Breast epithelium (tissue), 4 donors: ENCODE results near the gene MESD. TPM values are rescaled to one million over a fixed set of nuclear protein-coding genes. Genes with fewer than 3 reads are reported as not detected.

Experiments used
- DNase-seq, 2 donors: peaks; one replicate each; pipeline ENCODE4 v3.0.0-alpha.2; 2019; ENCODE audit warnings: low spot score in 2 of 2
- H3K27ac ChIP-seq, 2 donors: fragments of 200-600 bp; sonication (generic) in 1 of 2; one replicate each; pipeline ENCODE4 v1.5.1; 2016 to 2019; ENCODE audit warnings: mild to moderate bottlenecking in 1 of 2
- H3K27me3 ChIP-seq, 2 donors: fragments of 200-600 bp; sonication (generic) in 1 of 2; one replicate each; pipeline versions ENCODE4 v1.5.1 to v1.6.0; 2017 to 2019; ENCODE audit warnings: control low read depth in 1 of 2, mild to moderate bottlenecking in 1 of 2
- H3K36me3 ChIP-seq: fragments of 200-600 bp; one replicate; pipeline ENCODE4 v1.5.1; 2019
- H3K4me1 ChIP-seq, 2 donors: fragments of 200-600 bp; sonication (generic); one replicate each; pipeline ENCODE4 v1.5.1; 2016 to 2019; ENCODE audit warnings: control low read depth in 1 of 2
- H3K4me3 ChIP-seq, 3 donors: fragments of 200-600 bp; sonication (generic); 1 replicate in 2 of 3; 2 replicates in 1 of 3; pipeline ENCODE4 v1.5.1; 2016 to 2019; ENCODE audit warnings: mild to moderate bottlenecking in 3 of 3, moderate library complexity in 2 of 3
- H3K9me3 ChIP-seq, 2 donors: fragments of 200-600 bp; sonication (generic) in 1 of 2; one replicate each; pipeline ENCODE4 v1.5.1; 2016 to 2019; ENCODE audit warnings: control low read depth in 1 of 2
- POLR2A ChIP-seq: fragments of 450-650 bp; IDR thresholded peaks from one replicate; pipeline ENCODE4 v1.6.1; 2016; ENCODE audit warnings: antibody characterized with exemption, mild to moderate bottlenecking, moderate library complexity
- POLR2AphosphoS5 ChIP-seq, 3 donors: sonication (generic); formaldehyde crosslinking; IDR thresholded peaks; one replicate each; pipeline ENCODE4 v1.6.1; 2017; ENCODE audit warnings: antibody characterized with exemption in 3 of 3
- intact Hi-C: fragments of 100-400 bp; cut with DNase I; formaldehyde crosslinking; loops from one replicate; pipeline ENCODE4 v1.15.1; 2023; ENCODE audit warnings: low total_unique reads
- total RNA-seq, 3 donors: library from RNA; depleted of rRNA; stranded (reverse); fragments of >200 nt; gene quantifications; one replicate each; pipeline ENCODE4 v1.1.0, GENCODE V29; 2016
- TF ChIP-seq, protein P1 (sequence below), 3 donors: fragments of 450-650 bp; IDR thresholded peaks; one replicate each; pipeline ENCODE4 v1.5.1; 2016 to 2017; ENCODE audit warnings: antibody characterized with exemption in 3 of 3, mild to moderate bottlenecking in 3 of 3, moderate library complexity in 3 of 3

The MESD gene
- total RNA-seq, 3 donors from 2014 or later: 17.1 to 32.9 (median 27.2) TPM

DNA sequence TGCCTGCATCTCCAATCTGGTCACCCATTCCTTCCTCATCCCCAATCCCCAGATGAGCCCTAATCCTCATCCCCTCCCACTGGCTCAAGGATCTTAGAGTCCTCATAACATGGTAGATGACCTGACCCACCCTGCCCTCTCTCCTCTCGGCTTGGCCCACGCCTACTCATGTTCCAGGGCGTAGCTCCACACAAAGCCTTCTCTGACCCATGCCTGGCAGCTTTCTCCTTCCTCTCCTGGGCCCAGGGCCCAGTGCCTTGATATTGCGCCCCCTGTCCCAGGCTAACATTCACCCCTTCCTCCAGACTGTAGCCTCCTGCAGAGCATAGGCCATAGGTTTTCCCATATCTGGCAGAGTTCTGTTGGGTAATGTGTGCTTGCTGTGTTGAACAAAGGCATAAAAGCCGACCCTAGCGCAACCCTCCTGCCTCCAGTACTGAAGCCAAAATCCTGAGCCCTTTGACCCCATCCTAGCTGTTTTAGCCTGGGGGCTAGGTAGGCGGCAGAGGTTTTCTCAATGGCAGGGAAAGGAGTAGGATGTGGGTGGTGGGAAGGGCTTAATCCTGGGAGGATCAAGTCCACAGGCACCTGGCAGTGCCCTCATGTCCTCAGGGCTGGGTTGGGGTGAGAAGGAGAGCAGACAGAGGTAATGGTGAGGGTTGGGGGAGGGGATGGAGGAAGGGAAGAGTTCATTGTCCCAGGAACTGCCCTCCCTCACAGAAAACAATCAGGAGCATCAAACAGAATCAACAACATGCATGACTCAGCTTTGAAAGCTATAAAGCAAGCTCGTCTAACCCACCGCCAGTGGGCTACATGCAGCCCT lies 35.5 kb downstream of the MESD start:
- intact Hi-C loops: no loop called here
- Histone ChIP-seq H3K27ac (no peak overlapping the region), H3K4me1 (no peaks in the 10 kb centered on the region), H3K27me3 (no peaks in the 10 kb centered on the region), H3K36me3 (no peaks in the 10 kb centered on the region), H3K4me3 (no peak overlapping the region), H3K9me3 (no peaks in the 10 kb centered on the region)
- TF ChIP-seq POLR2A (no peak), POLR2AphosphoS5 (IDR thresholded peaks at IDR 0.05) (no peak)
- TF ChIP-seq, protein P1, sequence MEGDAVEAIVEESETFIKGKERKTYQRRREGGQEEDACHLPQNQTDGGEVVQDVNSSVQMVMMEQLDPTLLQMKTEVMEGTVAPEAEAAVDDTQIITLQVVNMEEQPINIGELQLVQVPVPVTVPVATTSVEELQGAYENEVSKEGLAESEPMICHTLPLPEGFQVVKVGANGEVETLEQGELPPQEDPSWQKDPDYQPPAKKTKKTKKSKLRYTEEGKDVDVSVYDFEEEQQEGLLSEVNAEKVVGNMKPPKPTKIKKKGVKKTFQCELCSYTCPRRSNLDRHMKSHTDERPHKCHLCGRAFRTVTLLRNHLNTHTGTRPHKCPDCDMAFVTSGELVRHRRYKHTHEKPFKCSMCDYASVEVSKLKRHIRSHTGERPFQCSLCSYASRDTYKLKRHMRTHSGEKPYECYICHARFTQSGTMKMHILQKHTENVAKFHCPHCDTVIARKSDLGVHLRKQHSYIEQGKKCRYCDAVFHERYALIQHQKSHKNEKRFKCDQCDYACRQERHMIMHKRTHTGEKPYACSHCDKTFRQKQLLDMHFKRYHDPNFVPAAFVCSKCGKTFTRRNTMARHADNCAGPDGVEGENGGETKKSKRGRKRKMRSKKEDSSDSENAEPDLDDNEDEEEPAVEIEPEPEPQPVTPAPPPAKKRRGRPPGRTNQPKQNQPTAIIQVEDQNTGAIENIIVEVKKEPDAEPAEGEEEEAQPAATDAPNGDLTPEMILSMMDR (IDR thresholded peaks at IDR 0.05): no peak
- DNase-seq: no peak

DNA sequence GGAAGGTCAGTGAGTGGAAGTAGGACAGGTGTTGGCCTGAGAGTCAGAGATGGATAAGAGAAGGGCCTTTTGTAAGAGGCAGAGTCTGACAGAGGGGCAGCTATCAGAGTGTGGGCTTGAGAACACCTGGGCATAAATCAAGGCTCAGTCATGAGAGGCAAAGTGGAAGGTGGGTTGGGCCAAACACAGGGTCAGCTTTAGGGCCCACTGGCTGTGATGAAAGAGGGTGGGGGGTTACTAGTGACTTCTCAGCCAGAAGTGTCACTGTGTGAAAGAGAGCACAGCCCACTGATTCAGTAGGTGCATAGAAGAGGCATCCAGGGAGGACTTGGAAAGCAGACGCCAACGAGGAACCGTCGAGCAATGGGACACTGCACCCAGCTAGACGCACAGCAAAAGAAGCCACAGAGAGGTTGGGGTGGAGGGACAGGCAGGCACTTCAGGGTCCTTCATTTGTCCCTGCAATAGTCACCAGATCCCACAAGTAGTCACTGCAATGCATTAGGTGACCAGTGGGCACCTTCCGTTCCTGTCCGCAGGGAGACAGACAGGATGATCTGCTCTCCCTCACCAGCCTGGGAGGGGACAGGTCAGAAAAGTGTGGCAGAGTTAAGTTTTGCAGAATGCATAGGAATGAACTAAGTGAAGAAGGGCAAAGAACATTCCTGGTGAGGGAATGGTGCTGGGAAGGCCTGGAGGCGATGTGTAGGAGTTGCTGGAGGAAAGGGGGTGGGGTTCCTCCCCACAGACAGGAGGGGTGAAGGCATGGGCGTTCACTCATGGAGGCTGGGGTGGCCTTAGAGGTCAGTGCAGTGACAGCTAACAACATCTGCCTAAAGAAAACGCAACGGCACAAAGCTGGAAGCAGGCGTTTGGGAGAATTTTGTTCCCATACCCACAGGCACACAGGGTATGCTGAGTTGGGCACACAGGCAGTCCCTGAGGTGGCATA lies 36.3 kb downstream of the MESD start:
- Histone ChIP-seq H3K9me3 (no peaks in the 10 kb centered on the region), H3K27me3 (no peaks in the 10 kb centered on the region), H3K27ac (no peak overlapping the region), H3K36me3 (peaks cover 4% of the 10 kb centered on the region), H3K4me1 (no peaks in the 10 kb centered on the region), H3K4me3 (no peak overlapping the region)
- intact Hi-C loops: no loop called here
- no peak for DNase-seq
- no peak for TF ChIP-seq POLR2AphosphoS5 (IDR thresholded peaks at IDR 0.05)
- TF ChIP-seq POLR2A: no peak
- TF ChIP-seq, protein P1 (IDR thresholded peaks at IDR 0.05): no peak

DNA sequence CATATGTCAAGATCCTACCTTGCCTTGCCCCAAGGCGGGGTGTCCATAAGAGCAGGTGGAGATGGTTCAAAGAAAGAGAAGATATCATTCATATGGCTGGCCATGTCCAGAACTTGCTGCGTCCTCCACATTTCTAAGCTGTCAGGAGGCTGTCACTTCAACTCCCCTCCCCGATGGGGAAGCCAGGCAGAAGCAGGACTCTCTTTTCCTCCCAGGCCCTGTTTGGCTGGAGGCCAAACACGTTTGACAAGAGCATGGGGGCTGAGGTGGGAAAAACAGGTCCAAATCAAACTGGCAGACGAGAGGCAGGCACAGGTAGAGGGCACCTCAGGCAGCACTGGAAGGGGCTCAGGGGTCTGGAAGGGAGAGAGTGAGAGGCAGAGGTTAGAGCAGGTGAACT lies 37.7 kb downstream of the MESD start:
- intact Hi-C loops: no loop called here
- DNase-seq: no peak
- Histone ChIP-seq H3K4me3 (no peak overlapping the region), H3K4me1 (no peaks in the 10 kb centered on the region), H3K9me3 (no peaks in the 10 kb centered on the region), H3K36me3 (peaks cover 9% of the 10 kb centered on the region), H3K27ac (no peak overlapping the region), H3K27me3 (no peaks in the 10 kb centered on the region)
- TF ChIP-seq POLR2A (no peak), POLR2AphosphoS5 (IDR thresholded peaks at IDR 0.05) (no peak)
- TF ChIP-seq, protein P1 (IDR thresholded peaks at IDR 0.05): no peak

DNA sequence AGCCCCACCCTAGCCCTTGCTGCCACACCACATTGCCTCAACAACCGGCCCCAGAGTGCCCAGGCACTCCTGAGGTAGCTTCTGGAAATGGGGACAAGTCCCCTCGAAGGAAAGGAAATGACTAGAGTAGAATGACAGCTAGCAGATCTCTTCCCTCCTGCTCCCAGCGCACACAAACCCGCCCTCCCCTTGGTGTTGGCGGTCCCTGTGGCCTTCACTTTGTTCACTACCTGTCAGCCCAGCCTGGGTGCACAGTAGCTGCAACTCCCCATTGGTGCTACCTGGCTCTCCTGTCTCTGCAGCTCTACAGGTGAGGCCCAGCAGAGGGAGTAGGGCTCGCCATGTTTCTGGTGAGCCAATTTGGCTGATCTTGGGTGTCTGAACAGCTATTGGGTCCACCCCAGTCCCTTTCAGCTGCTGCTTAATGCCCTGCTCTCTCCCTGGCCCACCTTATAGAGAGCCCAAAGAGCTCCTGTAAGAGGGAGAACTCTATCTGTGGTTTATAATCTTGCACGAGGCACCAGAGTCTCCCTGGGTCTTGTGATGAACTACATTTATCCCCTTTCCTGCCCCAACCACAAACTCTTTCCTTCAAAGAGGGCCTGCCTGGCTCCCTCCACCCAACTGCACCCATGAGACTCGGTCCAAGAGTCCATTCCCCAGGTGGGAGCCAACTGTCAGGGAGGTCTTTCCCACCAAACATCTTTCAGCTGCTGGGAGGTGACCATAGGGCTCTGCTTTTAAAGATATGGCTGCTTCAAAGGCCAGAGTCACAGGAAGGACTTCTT lies 39.1 kb downstream of the MESD start:
- TF ChIP-seq POLR2AphosphoS5 (IDR thresholded peaks at IDR 0.05): no peak
- TF ChIP-seq, protein P1 (IDR thresholded peaks at IDR 0.05): no peak
- TF ChIP-seq POLR2A: no peak
- DNase-seq: no peak
- Histone ChIP-seq H3K27me3 (no peaks in the 10 kb centered on the region), H3K9me3 (no peaks in the 10 kb centered on the region), H3K4me3 (no peak overlapping the region), H3K27ac (no peak overlapping the region), H3K4me1 (no peaks in the 10 kb centered on the region), H3K36me3 (peaks cover 9% of the 10 kb centered on the region)
- intact Hi-C loops: no loop called here
